ENCODE measurements around the gene ACTMAP. TPM values are rescaled to one million over a fixed set of nuclear protein-coding genes. Genes with fewer than 3 reads are reported as not detected.

ACTMAP gene
- total and polyA plus RNA-seq, 2 of the 13 experiments (the other 11 are each of a cell fraction or from before 2014, with no cell fraction given): 2.2 to 7.9 TPM

- intact Hi-C loops (cut with micrococcal nuclease; ENCODE audit: unreplicated experiment): no loop called here
- no TSS peak for BruUV-seq (replicated peaks)
- Histone ChIP-seq H3K4me3 (replicated peaks in 1 of 3; ENCODE audit: insufficient read depth in 1 of 3, low read depth in 2 of 3, low read length in 3 of 3) (no peak overlapping the region), H3K9ac (ENCODE audit: insufficient read depth, low read depth, low read length) (no peak overlapping the region), H3K79me2 (ENCODE audit: insufficient read depth, low read length) (no peaks in the 10 kb centered on the region), H3K27ac (ENCODE audit: extremely low read length, insufficient read depth, low read length) (no peak overlapping the region), H4K20me1 (ENCODE audit: insufficient read depth, low read length) (no peaks in the 10 kb centered on the region), H2AFZ (ENCODE audit: low read length) (no peak overlapping the region), H3K4me1 (ENCODE audit: insufficient read depth, low read length) (peaks cover 19% of the 10 kb centered on the region), H3K27me3 (ENCODE audit: control insufficient read depth in 1 of 2, insufficient read depth in 2 of 2, low read length in 2 of 2) (no peaks in the 10 kb centered on the region), H3K4me2 (ENCODE audit: low read depth, low read length) (no peak overlapping the region), H3K36me3 (replicated peaks in 1 of 2; ENCODE audit: control insufficient read depth in 1 of 2, insufficient read depth in 2 of 2, low read length in 2 of 2) (peaks cover 16 to 44% of the 10 kb centered on the region in 2 experiments), H3K9me3 (ENCODE audit: low read length) (no peaks in the 10 kb centered on the region)
- ChIA-PET POLR2A (interaction anchor here (1.3 to 1.4 kb wide), 2 partner anchors 11 to 20 kb away, joined by 3 to 4 read pairs; partner anchors contain the start of gene ACTMAP), CTCF (ENCODE audit: low intra/inter-chr PET ratio, low total read pairs) (no interaction called here)
- FAIRE-seq: no peak
- no peak for ATAC-seq
- no peak for DNase-seq (ENCODE audit: low spot score)
- 95% methylated on average over 19 of the region's 22 CpGs for WGBS (ENCODE audit: low lambda C conversion rate)
- TF ChIP-seq ZNF768 (CRISPR knock-in tag; IDR thresholded peaks at IDR 0.05) (peak; percentile 94), AGO2 (optimal IDR thresholded peaks at IDR 0.05; ENCODE audit: low read depth, low read length) (peak; percentile 40), RBFOX2 (IDR thresholded peaks at IDR 0.05; ENCODE audit: low read depth, low read length) (peak; percentile 23; the same call in 1 of the 2 replicates), FOXK1 (CRISPR knock-in tag; IDR thresholded peaks at IDR 0.05; ENCODE audit: borderline replicate concordance, low read depth) (no peak), BATF2 (CRISPR knock-in tag; IDR thresholded peaks at IDR 0.05) (0 out of 2 replicates have a peak, but pooled peaks have one; percentile 28)
- in situ Hi-C loops (cut with HindIII; ENCODE audit: extremely low pct_ligation_motif_present, low pct_unique_long_range_greater_than_20kb): no loop called here
Measured at GRCh38 chr19:40739030-40739839, 11.0 kb downstream of the ACTMAP start.

- Histone ChIP-seq H4K20me1 (ENCODE audit: insufficient read depth, low read length) (no peaks in the 10 kb centered on the region), H3K9ac (ENCODE audit: insufficient read depth, low read depth, low read length) (no peak overlapping the region), H3K4me2 (ENCODE audit: low read depth, low read length) (no peak overlapping the region), H3K9me3 (ENCODE audit: low read length) (no peaks in the 10 kb centered on the region), H3K36me3 (replicated peaks in 1 of 2; ENCODE audit: control insufficient read depth in 1 of 2, insufficient read depth in 2 of 2, low read length in 2 of 2) (peaks cover 23 to 62% of the 10 kb centered on the region in 2 experiments), H3K4me1 (ENCODE audit: insufficient read depth, low read length) (peaks cover 19% of the 10 kb centered on the region), H2AFZ (ENCODE audit: low read length) (no peak overlapping the region), H3K4me3 (replicated peaks in 1 of 3; ENCODE audit: insufficient read depth in 1 of 3, low read depth in 2 of 3, low read length in 3 of 3) (no peak overlapping the region), H3K79me2 (ENCODE audit: insufficient read depth, low read length) (no peaks in the 10 kb centered on the region), H3K27ac (ENCODE audit: extremely low read length, insufficient read depth, low read length) (no peak overlapping the region), H3K27me3 (ENCODE audit: control insufficient read depth in 1 of 2, insufficient read depth in 2 of 2, low read length in 2 of 2) (no peaks in the 10 kb centered on the region)
- WGBS (ENCODE audit: low lambda C conversion rate): 98% methylated on average over 9 of the region's 9 CpGs
- BruUV-seq (replicated peaks): no TSS peak
- DNase-seq (ENCODE audit: low spot score): no peak
- no peak for FAIRE-seq
- TF ChIP-seq TMF1 (CRISPR knock-in tag; IDR thresholded peaks at IDR 0.05; ENCODE audit: low read depth) (0 out of 2 replicates have a peak, but pooled peaks have one; percentile 34), NPAS2 (CRISPR knock-in tag; IDR thresholded peaks at IDR 0.05; ENCODE audit: borderline replicate concordance) (no peak), ZNF235 (CRISPR knock-in tag; IDR thresholded peaks at IDR 0.05; ENCODE audit: borderline replicate concordance) (no peak), ZNF230 (CRISPR knock-in tag; IDR thresholded peaks at IDR 0.05) (no peak), TFE3 (CRISPR knock-in tag; IDR thresholded peaks at IDR 0.05) (no peak)
- in situ Hi-C loops (cut with HindIII; ENCODE audit: extremely low pct_ligation_motif_present, low pct_unique_long_range_greater_than_20kb): no loop called here
- no peak for ATAC-seq
- ChIA-PET CTCF (ENCODE audit: low intra/inter-chr PET ratio, low total read pairs) (no interaction called here), POLR2A (interaction anchor here (1.2 kb wide), 1 partner anchor 13 kb away, joined by 3 read pairs; the partner anchor contains the start of gene ACTMAP)
- intact Hi-C loops (cut with micrococcal nuclease; ENCODE audit: unreplicated experiment): no loop called here
Measured at GRCh38 chr19:40737102-40737644, 13.1 kb downstream of the ACTMAP start.
